Measurements from ENCODE around the gene KLHL41.

Gene KLHL41

GRCh38 chr2:169469952-169470572, 39.4 kb upstream of the KLHL41 start:
- DNase-seq (ENCODE audit: low read depth) = no peak
- TF ChIP-seq CTCF (IDR thresholded peaks at IDR 0.05; ENCODE audit: low read depth, low read length, missing control alignments) = no peak
- H3K4me3 ChIP-seq (ENCODE audit: low read depth, low read length) = no peak overlapping the region

- H3K4me3 ChIP-seq (ENCODE audit: low read depth, low read length) = no peak overlapping the region
- TF ChIP-seq CTCF (IDR thresholded peaks at IDR 0.05; ENCODE audit: low read depth, low read length, missing control alignments) = no peak
- no peak for DNase-seq (ENCODE audit: low read depth)
Measured at GRCh38 chr2:169472249-169472648, 37.3 kb upstream of the KLHL41 start.

GRCh38 chr2:169476459-169476858, 33.0 kb upstream of the KLHL41 start:
- DNase-seq (ENCODE audit: low read depth) = no peak
- no peak for TF ChIP-seq CTCF (IDR thresholded peaks at IDR 0.05; ENCODE audit: low read depth, low read length, missing control alignments)
- H3K4me3 ChIP-seq (ENCODE audit: low read depth, low read length) = no peak overlapping the region

GRCh38 chr2:169478339-169478738, 31.2 kb upstream of the KLHL41 start:
- no peak for DNase-seq (ENCODE audit: low read depth)
- H3K4me3 ChIP-seq (ENCODE audit: low read depth, low read length) = no peak overlapping the region
- TF ChIP-seq CTCF (IDR thresholded peaks at IDR 0.05; ENCODE audit: low read depth, low read length, missing control alignments) = no peak

GRCh38 chr2:169478745-169479256, 30.7 kb upstream of the KLHL41 start:
- peak overlapping the region; percentile 78 for H3K4me3 ChIP-seq (ENCODE audit: low read depth, low read length)
- no peak for TF ChIP-seq CTCF (IDR thresholded peaks at IDR 0.05; ENCODE audit: low read depth, low read length, missing control alignments)
- DNase-seq (ENCODE audit: low read depth) = no peak

GRCh38 chr2:169479257-169480078, 30.0 kb upstream of the KLHL41 start, which contains the start of gene BBS5:
TSS of gene BBS5 (plus strand) at chr2:169479494. CDS start at chr2:169479554, 60 bp downstream.
- peak; percentile 59 for TF ChIP-seq CTCF (IDR thresholded peaks at IDR 0.05; ENCODE audit: low read depth, low read length, missing control alignments)
- peak; percentile 27 for DNase-seq (ENCODE audit: low read depth)
- peak within 1 kb of the TSS; percentile 78 for H3K4me3 ChIP-seq (ENCODE audit: low read depth, low read length)
